GM06990 (cell line): ENCODE results near the gene LRP4.
A peak's percentile ranks its signal among the peaks of the same experiment; 100 is the strongest.

Source experiments
- DNase-seq: peaks from one replicate; pipeline ENCODE4 v3.0.0-alpha.2; 2011; ENCODE audit not compliant: insufficient read length; ENCODE audit errors: extremely low read depth
- H3K27me3 ChIP-seq: replicated peaks from 2 replicates; pipeline ENCODE4 v1.6.0; 2011; ENCODE audit warnings: low read length; ENCODE audit not compliant: control insufficient read depth, insufficient read depth
- H3K36me3 ChIP-seq: 2 replicates; pipeline ENCODE4 v1.5.1; 2011; ENCODE audit warnings: low read length; ENCODE audit not compliant: control insufficient read depth, insufficient read depth
- H3K4me3 ChIP-seq: replicated peaks from 2 replicates; pipeline ENCODE4 v1.5.1; 2011; ENCODE audit warnings: low read depth, mild to moderate bottlenecking, control low read depth, low read length
- TF ChIP-seq, protein P1 (sequence below): IDR thresholded peaks from 2 replicates; pipeline ENCODE4 v1.5.1; 2011; ENCODE audit warnings: low read length, control low read depth, mild to moderate bottlenecking, inconsistent platforms; ENCODE audit not compliant: insufficient read depth, poor library complexity, severe bottlenecking

LRP4 gene

DNA sequence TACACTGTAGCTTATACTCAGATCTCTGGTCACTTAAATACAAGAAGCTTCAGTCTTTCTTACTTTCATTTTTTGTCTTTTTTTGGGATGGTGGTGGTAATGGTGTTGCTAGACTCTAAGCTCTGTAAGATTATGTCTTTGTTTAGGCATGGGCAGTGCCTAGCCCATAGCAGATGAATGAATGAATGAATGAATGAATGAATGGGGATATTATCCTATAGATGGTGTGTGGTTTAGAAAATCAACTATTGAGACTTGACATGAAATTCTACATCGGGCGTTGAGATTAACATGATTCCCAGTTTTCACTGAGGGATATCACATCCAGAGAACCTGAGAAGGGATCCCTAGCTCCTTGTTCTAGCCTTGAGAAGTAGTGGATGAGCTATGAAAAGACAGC, 62.5 kb downstream of the LRP4 start:
- TF ChIP-seq, protein P1, sequence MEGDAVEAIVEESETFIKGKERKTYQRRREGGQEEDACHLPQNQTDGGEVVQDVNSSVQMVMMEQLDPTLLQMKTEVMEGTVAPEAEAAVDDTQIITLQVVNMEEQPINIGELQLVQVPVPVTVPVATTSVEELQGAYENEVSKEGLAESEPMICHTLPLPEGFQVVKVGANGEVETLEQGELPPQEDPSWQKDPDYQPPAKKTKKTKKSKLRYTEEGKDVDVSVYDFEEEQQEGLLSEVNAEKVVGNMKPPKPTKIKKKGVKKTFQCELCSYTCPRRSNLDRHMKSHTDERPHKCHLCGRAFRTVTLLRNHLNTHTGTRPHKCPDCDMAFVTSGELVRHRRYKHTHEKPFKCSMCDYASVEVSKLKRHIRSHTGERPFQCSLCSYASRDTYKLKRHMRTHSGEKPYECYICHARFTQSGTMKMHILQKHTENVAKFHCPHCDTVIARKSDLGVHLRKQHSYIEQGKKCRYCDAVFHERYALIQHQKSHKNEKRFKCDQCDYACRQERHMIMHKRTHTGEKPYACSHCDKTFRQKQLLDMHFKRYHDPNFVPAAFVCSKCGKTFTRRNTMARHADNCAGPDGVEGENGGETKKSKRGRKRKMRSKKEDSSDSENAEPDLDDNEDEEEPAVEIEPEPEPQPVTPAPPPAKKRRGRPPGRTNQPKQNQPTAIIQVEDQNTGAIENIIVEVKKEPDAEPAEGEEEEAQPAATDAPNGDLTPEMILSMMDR: no peak
- DNase-seq: no peak
- Histone ChIP-seq H3K36me3 (no peaks in the 10 kb centered on the region), H3K4me3 (no peak overlapping the region), H3K27me3 (no peaks in the 10 kb centered on the region; the same call in 1 of the 2 replicates)

DNA sequence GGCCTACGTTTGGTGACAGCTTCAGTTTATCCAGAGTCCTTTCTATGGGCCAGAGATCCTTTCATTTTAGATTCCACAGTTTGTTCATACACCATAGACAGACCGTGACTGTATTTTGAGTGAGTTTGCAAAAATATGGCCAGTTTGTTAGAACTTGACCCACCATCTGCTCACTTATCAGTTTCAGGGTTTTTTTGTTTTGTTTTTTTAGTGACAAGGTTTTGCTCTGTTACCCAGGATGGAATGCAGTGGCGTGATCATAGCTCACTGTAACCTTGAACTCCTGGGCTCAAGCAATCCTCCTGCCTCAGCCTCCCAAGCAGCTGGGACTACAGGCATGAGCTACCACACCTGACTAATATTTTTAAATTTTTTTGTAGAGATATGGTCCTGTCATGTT, 63.2 kb downstream of the LRP4 start:
- no peak for DNase-seq
- no peaks in the 10 kb centered on the region for H3K36me3 ChIP-seq
- no peaks in the 10 kb centered on the region; the same call in 1 of the 2 replicates for H3K27me3 ChIP-seq
- TF ChIP-seq, protein P1: no peak
- H3K4me3 ChIP-seq: no peak overlapping the region

DNA sequence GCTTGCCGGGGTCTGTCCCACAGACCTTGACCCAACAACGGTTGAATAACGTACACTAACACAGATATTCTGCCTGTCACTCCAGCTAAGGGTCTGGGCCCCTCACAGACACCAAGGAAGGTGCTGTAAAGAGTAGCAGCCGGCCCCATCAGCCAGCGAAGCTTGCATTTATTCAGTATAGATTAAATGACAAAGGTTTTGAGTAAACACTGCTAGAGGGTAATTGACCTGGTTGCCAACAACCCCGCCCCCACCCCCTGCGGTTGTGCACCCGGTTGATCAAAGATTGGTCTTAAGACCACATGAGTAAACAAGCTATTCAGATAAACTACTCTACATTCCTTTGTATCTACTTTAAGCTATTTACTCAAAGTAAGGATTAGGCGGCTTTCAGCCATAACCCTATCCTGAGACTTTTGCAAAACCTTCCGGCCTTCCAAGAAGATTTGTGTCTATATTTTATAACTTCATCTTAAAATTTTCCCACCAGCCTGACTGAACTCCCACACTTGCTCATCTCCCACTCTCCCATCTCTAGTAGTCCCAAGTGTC, 67.4 kb downstream of the LRP4 start:
- no peak for DNase-seq
- no peaks in the 10 kb centered on the region for H3K36me3 ChIP-seq
- H3K27me3 ChIP-seq: no peaks in the 10 kb centered on the region
- H3K4me3 ChIP-seq: no peak overlapping the region
- TF ChIP-seq, protein P1: no peak

DNA sequence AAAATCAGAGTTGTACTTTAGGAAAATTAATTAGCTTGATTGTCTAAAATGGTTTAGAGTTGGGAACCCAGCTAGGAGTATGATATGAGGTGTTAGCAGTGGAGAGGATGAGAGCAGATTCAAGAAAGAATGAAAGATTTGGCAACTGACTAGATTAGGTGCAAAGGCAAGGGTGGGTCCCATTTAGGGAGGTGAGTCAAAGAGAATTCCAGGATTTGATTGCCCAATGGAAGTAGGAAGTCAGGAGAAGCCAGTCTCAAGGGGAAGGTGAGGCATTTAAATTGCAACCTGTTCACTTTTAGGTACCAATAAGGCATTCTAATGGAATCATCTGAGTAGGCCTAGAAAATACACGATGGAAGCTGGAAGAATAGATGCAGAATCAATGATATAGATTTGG, 68.7 kb downstream of the LRP4 start:
- DNase-seq: no peak
- no peaks in the 10 kb centered on the region for H3K36me3 ChIP-seq
- TF ChIP-seq, protein P1: no peak
- no peaks in the 10 kb centered on the region for H3K27me3 ChIP-seq
- no peak overlapping the region for H3K4me3 ChIP-seq

DNA sequence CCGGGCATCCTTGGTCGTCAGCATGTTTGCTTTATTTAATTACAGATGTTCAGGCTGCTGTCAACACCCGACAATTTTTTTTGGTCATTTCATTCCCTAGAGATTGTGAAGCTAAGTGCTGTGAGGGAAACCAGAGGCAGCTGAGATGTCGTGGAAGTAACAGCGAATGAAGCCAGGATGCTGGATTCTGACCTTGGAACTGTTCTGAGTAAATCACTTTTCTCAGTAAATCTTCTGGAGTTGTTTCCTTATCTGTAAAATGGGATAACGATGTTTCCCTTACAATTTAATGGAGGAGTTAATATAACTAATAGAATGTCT, 71.9 kb downstream of the LRP4 start:
- H3K36me3 ChIP-seq: no peaks in the 10 kb centered on the region
- TF ChIP-seq, protein P1: no peak
- no peak for DNase-seq
- H3K27me3 ChIP-seq: no peaks in the 10 kb centered on the region
- peak overlapping the region; percentile 68 for H3K4me3 ChIP-seq
